VCaP (cell line): ENCODE data around the gene ACSL3.

ENCODE experiments used
- H3K27ac ChIP-seq: fragments of 450-650 bp; 2 replicates; pipeline ENCODE4 v1.5.1; 2017
- CTCF ChIP-seq: fragments of 450-650 bp; conservative IDR thresholded peaks from 2 replicates; pipeline ENCODE4 v1.5.1; 2017; ENCODE audit warnings: mild to moderate bottlenecking, moderate library complexity

ACSL3 gene

GRCh38 chr2:222887124-222887523 lies 26.3 kb downstream of the ACSL3 start:
- no peak overlapping the region for H3K27ac ChIP-seq
- no peak for TF ChIP-seq CTCF

GRCh38 chr2:222888716-222889115 lies 27.9 kb downstream of the ACSL3 start:
- H3K27ac ChIP-seq = no peak overlapping the region
- no peak for TF ChIP-seq CTCF

- no peak overlapping the region for H3K27ac ChIP-seq
- TF ChIP-seq CTCF = no peak
Observed at GRCh38 chr2:222891890-222892289, 31.1 kb downstream of the ACSL3 start.

- H3K27ac ChIP-seq = no peak overlapping the region
- no peak for TF ChIP-seq CTCF
Observed at GRCh38 chr2:222892321-222892720, 31.5 kb downstream of the ACSL3 start.

GRCh38 chr2:222892761-222893160 lies 31.9 kb downstream of the ACSL3 start:
- no peak overlapping the region for H3K27ac ChIP-seq

GRCh38 chr2:222893716-222894115 lies 32.9 kb downstream of the ACSL3 start:
- H3K27ac ChIP-seq = no peak overlapping the region
- TF ChIP-seq CTCF = no peak

More at GRCh38 chr2:222892761-222893160, 31.9 kb downstream of the ACSL3 start:
- TF ChIP-seq CTCF = no peak

GRCh38 chr2:222895144-222895543 lies 34.3 kb downstream of the ACSL3 start:
- no peak for TF ChIP-seq CTCF
- no peak overlapping the region for H3K27ac ChIP-seq

GRCh38 chr2:222897898-222898297 lies 37.1 kb downstream of the ACSL3 start:
- no peak for TF ChIP-seq CTCF
- H3K27ac ChIP-seq = no peak overlapping the region
